Activated naive CD4-positive, alpha-beta T cell treated with anti-CD3 and anti-CD28 coated beads for 36 hours (primary cell): ENCODE measurements around the gene ADCY1. TPM values are rescaled to one million over a fixed set of nuclear protein-coding genes. Genes with fewer than 3 reads are reported as not detected.

Experiments used
- CTCF ChIA-PET: fragments of 350-600 bp; sonication (Branson Sonifier 250); formaldehyde crosslinking; loops from one replicate; lab custom pipeline; 2021; ENCODE audit warnings: antibody characterized with exemption; lab: Charles Lee
- DNase-seq: peaks from one replicate; pipeline ENCODE4 v3.0.0-alpha.2; 2020
- H3K27ac Mint-ChIP-seq: one replicate; pipeline ENCODE4 v1.8.0; 2021; ENCODE audit warnings: mild to moderate bottlenecking, mixed read lengths
- H3K27me3 Mint-ChIP-seq: one replicate; pipeline ENCODE4 v1.8.0; 2021; ENCODE audit warnings: low read depth, mixed read lengths
- H3K36me3 Mint-ChIP-seq: one replicate; pipeline ENCODE4 v1.8.0; 2021; ENCODE audit warnings: low read depth, mixed read lengths
- H3K4me1 Mint-ChIP-seq: one replicate; pipeline ENCODE4 v1.8.0; 2021; ENCODE audit warnings: low read depth, mixed read lengths
- H3K4me3 Mint-ChIP-seq: one replicate; pipeline ENCODE4 v1.8.0; 2021; ENCODE audit warnings: mild to moderate bottlenecking, moderate library complexity, mixed read lengths
- H3K9me3 Mint-ChIP-seq: one replicate; pipeline ENCODE4 v1.8.0; 2021; ENCODE audit warnings: mixed read lengths
- intact Hi-C: fragments of 100-400 bp; cut with micrococcal nuclease; formaldehyde crosslinking; loops from one replicate; pipeline ENCODE4 v1.15.1; 2023
- total RNA-seq, 2 experiments: library from RNA; stranded (reverse); gene quantifications; one replicate each; pipeline ENCODE4 v1.2.3, GENCODE V29; 2021

Gene ADCY1
- total RNA-seq, 2 experiments from 2014 or later: 0.29 to 0.30 TPM

DNA sequence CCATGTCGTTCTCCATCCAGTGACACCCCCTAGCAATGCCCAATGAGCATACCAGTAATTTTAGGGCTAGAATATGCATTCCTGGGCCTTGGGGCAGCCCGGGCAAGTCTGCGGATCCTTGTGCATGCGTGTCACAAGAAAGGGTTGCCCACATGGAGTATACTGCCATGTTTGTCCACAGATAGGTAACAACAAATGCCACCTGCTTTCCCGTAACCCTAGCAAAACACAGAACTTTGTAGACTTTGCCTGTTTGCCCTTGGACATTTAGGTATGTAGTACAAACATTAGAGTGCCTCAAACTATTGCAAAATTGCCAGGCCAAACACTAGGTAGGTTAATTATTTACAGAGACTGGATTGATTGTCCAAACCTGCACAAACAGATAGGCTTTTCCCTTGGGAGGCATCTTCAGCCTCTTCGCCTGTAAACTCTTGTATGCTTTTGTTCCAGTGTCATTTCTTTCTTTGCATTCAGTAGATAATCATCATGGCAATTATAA is 117.0 kb downstream of the ADCY1 start:
- CTCF ChIA-PET: no interaction called here
- no peak overlapping the region for H3K4me3 Mint-ChIP-seq
- no peaks in the 10 kb centered on the region for H3K4me1 Mint-ChIP-seq
- intact Hi-C loops: no loop called here
- H3K27me3 Mint-ChIP-seq: no peaks in the 10 kb centered on the region
- H3K9me3 Mint-ChIP-seq: no peaks in the 10 kb centered on the region
- DNase-seq: no peak
- H3K27ac Mint-ChIP-seq: no peak overlapping the region
- no peaks in the 10 kb centered on the region for H3K36me3 Mint-ChIP-seq

DNA sequence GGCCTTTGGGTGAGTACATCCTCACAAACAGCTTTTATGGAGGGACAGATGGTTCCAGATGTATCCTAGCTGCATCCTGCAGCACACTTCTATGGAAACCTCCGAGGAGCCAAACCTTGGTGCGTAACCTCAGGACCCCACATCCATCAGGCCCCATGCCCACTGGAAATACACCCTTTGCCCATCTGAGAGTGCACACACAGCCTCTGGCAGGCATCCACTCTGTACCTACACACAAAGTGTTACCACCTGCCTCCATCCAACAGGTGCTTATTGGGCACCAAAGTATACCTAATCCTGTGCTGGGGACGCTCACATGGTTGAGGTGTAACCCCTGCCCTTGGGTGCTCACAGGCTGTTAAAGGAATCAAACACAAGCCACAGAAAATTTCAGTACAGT is 117.9 kb downstream of the ADCY1 start:
- no peak for DNase-seq
- intact Hi-C loops: no loop called here
- no peaks in the 10 kb centered on the region for H3K9me3 Mint-ChIP-seq
- no peaks in the 10 kb centered on the region for H3K36me3 Mint-ChIP-seq
- CTCF ChIA-PET: interaction anchor here (0.6 kb wide), 1 partner anchor 1892 kb away, joined by 5 read pairs; no protein-coding TSS in a partner anchor
- no peak overlapping the region for H3K27ac Mint-ChIP-seq
- H3K4me3 Mint-ChIP-seq: no peak overlapping the region
- no peaks in the 10 kb centered on the region for H3K4me1 Mint-ChIP-seq
- no peaks in the 10 kb centered on the region for H3K27me3 Mint-ChIP-seq

DNA sequence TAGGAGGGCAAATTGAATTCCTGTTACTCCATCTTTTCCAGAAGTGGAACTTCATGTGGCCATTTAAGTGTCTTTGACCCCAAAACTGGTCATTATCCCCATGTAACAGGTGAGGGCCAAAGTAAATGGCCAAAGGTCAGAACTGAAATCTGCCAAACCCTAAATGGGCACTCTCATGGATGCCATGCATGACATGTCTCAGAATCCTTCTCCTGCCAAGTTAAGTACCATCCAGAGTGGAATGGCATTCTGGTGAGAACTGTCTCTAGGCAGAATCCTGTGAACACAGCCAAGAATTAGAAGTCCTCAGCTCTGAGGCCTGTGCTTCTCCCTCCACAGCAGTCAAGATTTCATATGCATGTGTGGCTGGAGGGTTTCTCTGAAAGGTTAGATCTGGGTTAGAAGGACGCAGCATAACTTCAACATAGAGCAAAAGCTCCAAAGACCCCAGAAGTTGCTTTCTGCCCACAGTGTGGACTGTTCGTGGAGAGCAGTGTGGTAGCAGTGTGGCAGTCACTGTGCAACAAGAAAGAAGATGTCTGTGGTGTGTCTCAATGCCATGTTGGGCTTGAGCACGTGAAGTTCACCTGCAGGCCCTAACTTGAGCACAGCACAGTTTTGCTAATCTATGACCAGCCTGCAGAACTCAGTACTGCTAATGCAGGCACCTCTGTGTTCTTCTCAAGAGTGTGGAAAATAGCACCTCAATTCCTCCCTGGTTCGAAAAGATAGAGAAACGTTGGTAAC is 121.3 kb downstream of the ADCY1 start:
- intact Hi-C loops: no loop called here
- H3K27ac Mint-ChIP-seq: no peak overlapping the region
- H3K27me3 Mint-ChIP-seq: no peaks in the 10 kb centered on the region
- H3K36me3 Mint-ChIP-seq: no peaks in the 10 kb centered on the region
- H3K4me3 Mint-ChIP-seq: no peak overlapping the region
- no peaks in the 10 kb centered on the region for H3K9me3 Mint-ChIP-seq
- CTCF ChIA-PET: no interaction called here
- DNase-seq: no peak
- no peaks in the 10 kb centered on the region for H3K4me1 Mint-ChIP-seq

DNA sequence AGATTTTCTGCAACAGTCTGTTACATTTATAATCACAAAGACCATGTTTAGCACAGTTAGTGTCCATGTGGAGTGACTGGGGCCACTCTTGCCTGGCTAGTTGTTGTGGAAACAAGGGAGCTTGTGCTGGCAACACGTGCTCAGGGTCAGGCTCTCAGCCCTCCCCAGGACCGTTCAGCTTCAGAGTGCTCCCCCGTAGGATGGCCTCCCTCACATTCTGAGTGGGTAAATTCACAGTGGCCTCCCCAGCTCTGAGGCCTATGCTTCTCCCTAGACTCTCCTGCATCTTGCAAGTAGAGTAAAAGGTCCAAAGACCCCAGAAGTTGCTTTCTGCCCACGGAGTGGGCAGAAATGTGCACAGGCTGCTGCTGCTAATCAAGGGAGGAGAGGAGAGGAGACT is 122.3 kb downstream of the ADCY1 start:
- no peaks in the 10 kb centered on the region for H3K4me1 Mint-ChIP-seq
- H3K9me3 Mint-ChIP-seq: no peaks in the 10 kb centered on the region
- intact Hi-C loops: no loop called here
- H3K36me3 Mint-ChIP-seq: no peaks in the 10 kb centered on the region
- no peak overlapping the region for H3K27ac Mint-ChIP-seq
- no peaks in the 10 kb centered on the region for H3K27me3 Mint-ChIP-seq
- no peak overlapping the region for H3K4me3 Mint-ChIP-seq
- no peak for DNase-seq
- CTCF ChIA-PET: no interaction called here

DNA sequence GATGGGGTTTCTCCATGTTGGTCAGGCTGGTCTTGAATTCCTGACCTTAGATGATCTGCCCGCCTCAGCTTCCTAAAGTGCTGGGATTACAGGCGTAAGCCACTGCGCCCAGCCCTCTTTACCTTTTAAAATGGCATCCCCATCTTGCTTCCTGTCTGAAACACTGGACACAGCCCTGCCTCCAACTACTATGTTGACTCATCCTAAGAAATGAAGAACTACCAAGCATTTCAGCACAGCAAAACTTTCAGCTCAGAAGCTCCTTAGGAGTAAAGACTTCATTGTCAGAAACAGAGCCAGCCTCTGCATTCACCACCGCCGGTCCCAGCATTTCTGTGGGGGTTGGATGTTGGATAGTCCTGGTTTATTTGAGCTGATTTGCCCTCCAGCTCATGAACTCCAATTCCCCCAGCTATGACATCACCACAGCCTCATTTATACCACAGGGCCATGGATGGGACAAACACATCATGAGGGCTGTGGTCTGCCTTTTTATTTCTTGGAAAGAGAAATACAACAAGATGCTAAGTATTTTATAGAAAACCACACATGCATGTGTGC is 123.5 kb downstream of the ADCY1 start:
- Mint-ChIP-seq H3K27ac (no peak overlapping the region), H3K4me1 (no peaks in the 10 kb centered on the region), H3K36me3 (no peaks in the 10 kb centered on the region), H3K27me3 (no peaks in the 10 kb centered on the region), H3K4me3 (no peak overlapping the region), H3K9me3 (no peaks in the 10 kb centered on the region)
- intact Hi-C loops: no loop called here
- CTCF ChIA-PET: no interaction called here
- no peak for DNase-seq

DNA sequence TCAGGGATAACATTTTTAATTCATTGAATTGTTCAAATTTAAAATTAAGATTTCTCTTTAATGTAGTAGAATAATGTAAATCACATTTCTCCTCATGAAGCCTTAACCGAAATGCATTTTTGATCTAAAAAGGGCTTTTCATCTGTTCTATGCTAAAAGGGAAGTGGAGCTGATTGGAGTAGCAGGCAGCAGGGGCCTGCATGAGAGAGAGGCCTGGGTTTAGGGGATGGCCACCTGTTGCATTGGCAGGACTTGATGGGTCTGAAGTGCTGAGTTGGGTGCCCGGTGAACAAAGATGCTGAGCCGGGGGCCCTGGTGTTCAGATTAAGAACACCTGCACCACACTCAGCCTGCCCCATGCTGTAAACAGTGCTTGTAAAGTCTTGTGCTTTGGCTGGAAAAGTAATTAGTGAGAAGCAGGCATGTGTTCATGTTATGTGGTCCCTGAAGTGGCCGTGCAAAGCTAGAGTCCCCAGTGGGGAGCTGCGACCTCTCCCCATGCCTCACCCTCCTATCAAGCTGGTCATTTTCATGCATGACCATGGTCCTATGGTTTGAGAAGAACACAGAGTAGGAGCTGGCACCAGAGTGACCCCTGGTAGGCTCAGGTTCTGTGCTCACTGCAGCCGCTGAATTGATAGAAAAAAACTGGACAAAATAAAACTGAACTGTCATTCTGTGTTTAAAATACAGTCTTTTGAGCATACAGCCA is 124.3 kb downstream of the ADCY1 start:
- Mint-ChIP-seq H3K4me1 (no peaks in the 10 kb centered on the region), H3K9me3 (no peaks in the 10 kb centered on the region)

DNA sequence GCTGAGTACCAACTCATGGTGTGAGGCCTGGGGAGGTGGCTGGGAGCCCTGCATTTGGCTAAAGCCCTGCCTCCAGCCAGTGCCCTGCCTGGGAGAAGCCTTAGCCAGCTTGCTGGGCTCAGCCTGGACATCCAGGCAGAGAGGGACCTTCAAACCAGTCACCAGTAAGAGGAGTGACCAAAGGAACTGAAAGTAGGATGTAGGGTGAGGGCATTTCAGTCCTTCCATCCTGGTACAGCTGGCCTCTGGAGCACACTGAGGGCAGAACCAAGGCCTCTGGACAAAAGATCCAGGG is 124.8 kb downstream of the ADCY1 start:
- Mint-ChIP-seq H3K36me3 (no peaks in the 10 kb centered on the region), H3K4me1 (no peaks in the 10 kb centered on the region), H3K9me3 (no peaks in the 10 kb centered on the region), H3K4me3 (no peak overlapping the region), H3K27ac (no peak overlapping the region), H3K27me3 (peaks cover 3% of the 10 kb centered on the region)
- CTCF ChIA-PET: no interaction called here
- no peak for DNase-seq
- intact Hi-C loops: no loop called here

More for the DNA sequence above, 124.3 kb downstream of the ADCY1 start:
- peaks cover 3% of the 10 kb centered on the region for H3K27me3 Mint-ChIP-seq
- DNase-seq: no peak
- no peak overlapping the region for H3K27ac Mint-ChIP-seq
- no peak overlapping the region for H3K4me3 Mint-ChIP-seq
- CTCF ChIA-PET: no interaction called here
- H3K36me3 Mint-ChIP-seq: no peaks in the 10 kb centered on the region
- intact Hi-C loops: no loop called here

DNA sequence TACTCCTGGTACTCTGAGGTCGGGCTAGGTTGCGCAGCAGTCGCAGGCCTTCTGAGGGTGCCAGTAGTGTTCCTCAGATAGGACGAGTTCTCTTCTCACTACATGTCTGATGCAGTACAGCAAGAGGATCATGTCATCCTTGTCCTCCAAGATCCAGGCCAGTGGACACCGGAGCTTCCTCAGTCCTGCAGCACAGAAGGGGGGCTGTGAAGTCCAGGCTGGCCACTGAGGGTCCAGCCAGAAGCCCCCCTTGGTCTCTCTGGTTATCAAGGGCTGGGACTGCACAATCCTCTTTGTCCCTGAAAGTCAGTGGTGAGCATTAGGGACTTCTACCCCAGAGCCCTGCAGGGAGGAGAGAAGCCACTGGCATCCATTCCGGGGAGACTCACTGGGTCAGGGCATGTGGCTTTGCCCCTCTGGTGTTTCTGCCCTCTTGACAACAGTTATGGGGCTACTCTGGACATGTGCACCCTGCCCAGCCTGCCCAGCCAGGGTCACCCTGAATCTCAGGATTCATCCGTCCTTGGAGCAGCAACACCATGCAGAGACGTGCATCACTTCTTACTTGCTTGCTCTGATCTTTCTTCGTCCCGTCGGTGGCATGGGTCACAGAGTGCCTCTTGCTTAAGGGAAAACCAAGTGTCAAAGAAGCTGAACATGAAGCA is 125.7 kb downstream of the ADCY1 start:
- CTCF ChIA-PET: no interaction called here
- no peak overlapping the region for H3K27ac Mint-ChIP-seq

DNA sequence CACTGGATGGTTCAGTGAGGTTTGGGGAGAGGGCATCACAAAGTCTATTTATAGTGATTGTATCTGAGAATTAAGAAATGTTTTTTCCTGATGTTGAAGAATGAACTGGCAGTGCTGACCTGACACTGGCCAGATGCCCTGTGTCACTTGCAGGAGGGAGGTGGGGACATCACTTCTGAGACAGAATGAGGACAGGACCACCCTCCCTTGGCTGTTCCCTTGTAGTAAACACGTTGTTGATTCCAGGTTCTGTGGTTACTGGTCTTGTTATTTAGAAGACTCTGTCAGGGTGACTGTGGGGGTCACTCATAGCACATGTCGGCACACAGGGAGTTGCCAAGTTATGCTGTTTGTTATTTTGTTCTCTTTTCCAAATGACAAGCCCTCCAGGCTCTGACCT is 126.4 kb downstream of the ADCY1 start:
- DNase-seq: no peak
- intact Hi-C loops: no loop called here
- Mint-ChIP-seq H3K9me3 (no peaks in the 10 kb centered on the region), H3K36me3 (no peaks in the 10 kb centered on the region), H3K27ac (no peak overlapping the region), H3K27me3 (peaks cover 5% of the 10 kb centered on the region), H3K4me3 (no peak overlapping the region), H3K4me1 (no peaks in the 10 kb centered on the region)
- CTCF ChIA-PET: no interaction called here

More for the DNA sequence above, 125.7 kb downstream of the ADCY1 start:
- Mint-ChIP-seq H3K27me3 (peaks cover 5% of the 10 kb centered on the region), H3K4me1 (no peaks in the 10 kb centered on the region), H3K9me3 (no peaks in the 10 kb centered on the region), H3K4me3 (no peak overlapping the region), H3K36me3 (no peaks in the 10 kb centered on the region)
- intact Hi-C loops: no loop called here
- DNase-seq: no peak

DNA sequence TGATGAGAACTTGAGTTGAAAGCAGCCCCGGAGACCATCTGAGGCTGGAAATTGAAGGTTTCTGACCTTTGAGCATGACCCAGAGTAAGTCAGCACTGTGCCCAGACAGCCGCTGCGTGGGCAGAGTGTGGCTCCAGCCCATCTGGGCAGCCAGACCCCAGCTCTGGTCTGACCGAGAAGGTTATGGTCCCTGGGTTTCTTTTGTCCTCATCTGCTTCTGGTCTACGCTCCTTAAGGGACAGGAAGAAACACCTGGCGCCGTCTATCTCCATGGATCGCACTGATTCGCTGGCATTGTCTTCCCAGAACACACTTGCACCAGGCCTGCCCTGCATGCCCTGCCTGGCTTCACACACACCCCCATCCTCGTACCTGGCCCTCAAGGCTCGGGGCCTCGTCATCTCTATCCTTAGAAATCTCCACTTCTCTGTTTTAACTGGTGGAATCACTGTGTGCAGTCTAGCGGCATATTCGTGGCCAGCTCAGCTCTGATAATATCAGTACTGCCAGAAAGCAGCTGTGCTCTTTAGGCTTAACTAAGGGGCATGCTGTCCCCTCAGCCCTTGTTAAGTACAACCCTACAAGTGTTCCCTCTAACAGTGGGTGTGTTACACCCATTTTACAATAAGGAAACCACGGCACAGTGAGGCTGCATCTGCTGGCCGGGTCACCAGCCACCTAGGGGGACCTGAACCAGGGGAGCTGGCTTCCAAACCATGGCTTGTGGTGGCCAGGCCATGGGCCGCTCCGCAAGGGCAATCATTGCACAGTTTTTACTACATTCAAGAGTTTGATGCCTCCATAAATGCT is 127.7 kb downstream of the ADCY1 start:
- Mint-ChIP-seq H3K27ac (no peak overlapping the region), H3K4me3 (no peak overlapping the region), H3K9me3 (no peaks in the 10 kb centered on the region), H3K27me3 (peaks cover 5% of the 10 kb centered on the region), H3K4me1 (no peaks in the 10 kb centered on the region), H3K36me3 (no peaks in the 10 kb centered on the region)
- intact Hi-C loops: no loop called here
- CTCF ChIA-PET: no interaction called here
- no peak for DNase-seq

DNA sequence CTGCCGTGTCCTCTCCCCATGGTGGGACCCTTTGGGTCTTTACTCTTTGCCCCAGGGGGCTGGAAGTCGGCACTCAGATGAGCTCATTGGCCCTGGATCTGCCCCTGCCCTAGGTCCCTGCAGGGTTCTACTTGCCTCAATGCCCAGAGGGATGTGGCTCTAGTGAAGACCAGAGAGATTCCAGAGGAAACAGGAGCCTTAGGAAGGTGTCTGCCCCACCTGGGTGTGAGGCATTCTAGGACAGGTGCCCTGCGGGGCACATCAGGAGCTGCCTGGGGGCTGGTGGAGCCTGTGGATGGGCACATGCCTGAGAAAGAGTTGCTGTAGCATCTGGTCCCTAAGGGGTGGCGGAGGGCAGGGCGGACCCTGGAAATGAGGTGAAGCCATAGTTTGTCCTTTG is 128.6 kb downstream of the ADCY1 start:
- CTCF ChIA-PET: no interaction called here
- Mint-ChIP-seq H3K36me3 (no peaks in the 10 kb centered on the region), H3K4me1 (no peaks in the 10 kb centered on the region), H3K27me3 (peaks cover 5% of the 10 kb centered on the region), H3K9me3 (no peaks in the 10 kb centered on the region), H3K27ac (no peak overlapping the region), H3K4me3 (no peak overlapping the region)
- DNase-seq: no peak
- intact Hi-C loops: no loop called here

DNA sequence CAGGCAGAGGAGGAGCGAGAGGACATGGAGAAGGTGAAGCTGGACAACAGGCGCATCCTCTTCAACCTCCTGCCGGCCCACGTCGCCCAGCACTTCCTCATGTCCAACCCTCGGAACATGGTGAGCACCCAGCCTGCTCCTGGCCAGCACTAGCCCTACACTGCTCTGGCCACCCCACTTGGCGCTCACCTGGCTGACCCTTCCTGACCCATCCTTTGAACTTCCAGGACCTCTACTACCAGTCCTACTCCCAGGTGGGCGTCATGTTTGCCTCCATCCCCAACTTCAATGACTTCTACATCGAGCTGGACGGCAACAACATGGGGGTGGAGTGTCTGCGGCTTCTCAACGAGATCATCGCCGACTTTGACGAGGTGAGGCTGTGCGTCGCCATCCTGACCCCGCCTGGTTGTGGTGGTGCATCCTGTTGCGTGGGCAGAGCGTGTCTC is 129.2 kb downstream of the ADCY1 start:
- CTCF ChIA-PET: no interaction called here
- Mint-ChIP-seq H3K4me1 (no peaks in the 10 kb centered on the region), H3K36me3 (no peaks in the 10 kb centered on the region)

More for the DNA sequence above, 129.2 kb downstream of the ADCY1 start:
- Mint-ChIP-seq H3K27me3 (peaks cover 5% of the 10 kb centered on the region), H3K27ac (no peak overlapping the region), H3K4me3 (no peak overlapping the region), H3K9me3 (no peaks in the 10 kb centered on the region)
- no peak for DNase-seq
- intact Hi-C loops: no loop called here
